ENCODE results near the gene SIGLEC9.

Gene SIGLEC9

DNA sequence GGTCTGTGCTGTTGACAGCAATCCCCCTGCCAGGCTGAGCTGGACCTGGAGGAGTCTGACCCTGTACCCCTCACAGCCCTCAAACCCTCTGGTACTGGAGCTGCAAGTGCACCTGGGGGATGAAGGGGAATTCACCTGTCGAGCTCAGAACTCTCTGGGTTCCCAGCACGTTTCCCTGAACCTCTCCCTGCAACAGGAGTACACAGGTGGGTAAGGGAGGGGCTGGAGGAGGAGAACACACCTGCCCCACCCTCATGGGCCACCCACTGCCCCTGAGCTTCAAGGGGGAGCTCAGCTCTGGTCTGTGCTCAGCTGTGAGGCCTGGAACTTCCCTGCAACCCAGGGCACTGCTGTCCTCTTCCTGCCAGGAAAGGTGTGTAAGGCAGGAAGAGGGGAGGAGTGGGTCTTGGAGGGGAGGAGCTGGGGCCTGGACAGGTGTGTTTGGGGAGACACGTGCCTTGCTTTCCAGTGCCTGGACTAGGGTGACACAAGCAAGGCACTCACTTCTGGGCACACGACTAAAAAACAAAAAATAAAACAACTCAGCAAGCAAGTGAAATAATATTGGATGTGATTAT lies 21.3 kb downstream of the SIGLEC9 start:
- DNase-seq = no peak

DNA sequence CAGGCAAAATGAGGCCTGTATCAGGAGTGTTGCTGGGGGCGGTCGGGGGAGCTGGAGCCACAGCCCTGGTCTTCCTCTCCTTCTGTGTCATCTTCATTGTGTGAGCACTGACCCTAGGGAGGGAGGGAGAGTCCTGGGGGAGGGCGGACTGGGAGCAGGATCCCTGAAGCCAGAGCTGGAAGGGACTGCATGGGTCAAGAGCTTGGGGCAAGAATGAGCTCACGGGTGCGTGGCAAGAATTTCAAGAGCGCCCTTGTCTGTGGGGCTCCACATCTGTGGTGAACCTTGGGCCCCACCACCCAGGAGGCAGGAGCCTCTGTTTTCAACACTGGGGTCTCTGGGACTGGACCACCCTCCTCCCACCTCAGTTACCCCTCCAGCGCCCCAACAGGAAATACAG lies 22.0 kb downstream of the SIGLEC9 start:
- DNase-seq = no peak

DNA sequence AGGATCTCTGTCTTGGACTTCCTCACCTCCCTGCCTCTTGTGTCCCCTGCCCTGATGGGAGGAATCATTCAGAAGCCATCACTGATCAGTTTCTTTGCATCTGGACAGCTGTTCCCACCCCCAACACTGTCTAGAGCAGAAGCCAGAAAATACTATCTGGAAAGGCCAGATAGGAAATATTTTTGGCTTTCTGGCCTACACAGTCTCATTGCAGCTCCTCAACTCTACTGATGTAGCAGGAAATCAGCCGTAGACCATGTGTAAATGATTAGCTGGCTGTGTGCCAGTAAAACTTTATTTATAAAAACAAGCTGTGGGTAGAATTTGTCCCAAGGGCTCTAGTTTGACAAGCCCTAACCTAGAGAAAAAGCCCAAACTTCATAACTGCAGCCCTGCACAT lies 23.0 kb downstream of the SIGLEC9 start:
- DNase-seq = no peak

DNA sequence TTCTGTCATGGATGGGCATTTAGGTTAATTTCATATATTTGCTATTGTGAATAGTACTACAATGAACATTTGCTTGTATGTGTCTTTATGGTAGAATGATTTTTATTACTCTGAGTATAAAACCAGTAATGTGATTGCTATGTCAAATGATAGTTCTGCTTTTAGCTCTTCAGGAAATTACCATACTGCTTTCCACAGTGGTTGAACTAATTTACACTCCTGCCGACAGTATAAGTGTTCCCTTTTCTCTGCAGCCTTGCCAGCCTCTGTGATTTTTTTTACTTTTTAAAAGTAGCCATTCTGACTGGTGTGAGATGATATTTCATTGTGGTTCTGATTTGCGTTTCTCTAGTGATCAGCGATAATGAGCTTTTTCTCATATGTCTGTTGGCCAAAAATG lies 23.9 kb downstream of the SIGLEC9 start:
- DNase-seq = no peak

DNA sequence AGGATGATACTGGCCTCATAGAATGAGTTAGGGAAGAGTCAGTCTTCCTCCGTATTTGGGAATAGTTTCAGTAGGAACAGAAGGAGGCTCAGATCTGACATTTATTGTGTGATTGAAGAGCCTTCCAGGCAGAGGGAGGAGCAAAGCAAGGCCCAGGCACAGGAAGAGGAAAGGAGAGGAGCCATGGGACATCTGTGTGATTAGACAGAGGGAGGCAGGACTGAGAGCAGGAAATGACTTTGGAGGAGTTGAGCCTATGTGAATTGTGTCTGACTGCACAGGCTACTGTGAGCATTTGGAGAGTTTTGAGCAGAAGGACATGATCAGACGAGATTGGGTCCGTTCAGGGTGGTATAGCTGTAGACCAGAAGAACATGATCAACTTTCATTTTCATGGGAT lies 25.9 kb downstream of the SIGLEC9 start:
- DNase-seq = no peak

DNA sequence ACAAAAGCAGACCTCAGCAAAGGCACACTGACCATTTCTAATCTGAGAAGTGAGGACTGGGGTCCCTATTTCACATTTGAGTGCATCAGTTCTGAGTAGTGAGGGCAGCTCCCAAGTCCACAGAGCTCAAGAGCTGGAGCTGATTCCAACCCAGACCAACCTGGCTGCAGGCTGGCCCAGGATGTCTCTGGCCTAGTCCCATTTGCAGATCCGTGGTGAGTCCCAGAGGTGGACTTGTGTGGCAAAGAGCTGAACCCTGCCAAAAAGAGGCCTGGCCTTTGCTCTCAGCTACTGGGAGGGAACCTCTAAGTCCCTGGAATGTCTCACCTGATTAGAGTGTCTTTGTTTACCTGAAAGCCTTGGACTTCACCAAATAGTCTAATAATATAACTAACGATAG lies 32.0 kb downstream of the SIGLEC9 start:
- DNase-seq = no peak

DNA sequence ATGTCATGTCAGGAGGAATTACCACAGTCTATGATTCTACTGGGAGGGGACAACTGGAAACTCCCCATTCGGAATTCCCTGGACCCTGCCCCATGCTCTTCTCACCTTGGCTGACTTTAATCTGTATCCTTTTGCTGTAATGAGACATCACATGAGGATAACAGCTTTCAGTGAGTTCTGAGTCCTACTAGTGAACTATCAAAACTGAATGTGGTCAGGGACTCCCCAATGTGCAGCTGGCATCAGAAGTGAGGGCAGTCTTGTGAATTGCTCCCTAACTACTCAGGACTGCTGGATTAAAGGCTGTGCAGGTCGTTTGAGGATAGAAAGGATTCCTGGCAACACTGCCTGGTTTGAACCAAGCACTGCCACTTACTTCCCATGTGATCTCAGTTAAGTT lies 32.6 kb downstream of the SIGLEC9 start:
- no peak for DNase-seq

DNA sequence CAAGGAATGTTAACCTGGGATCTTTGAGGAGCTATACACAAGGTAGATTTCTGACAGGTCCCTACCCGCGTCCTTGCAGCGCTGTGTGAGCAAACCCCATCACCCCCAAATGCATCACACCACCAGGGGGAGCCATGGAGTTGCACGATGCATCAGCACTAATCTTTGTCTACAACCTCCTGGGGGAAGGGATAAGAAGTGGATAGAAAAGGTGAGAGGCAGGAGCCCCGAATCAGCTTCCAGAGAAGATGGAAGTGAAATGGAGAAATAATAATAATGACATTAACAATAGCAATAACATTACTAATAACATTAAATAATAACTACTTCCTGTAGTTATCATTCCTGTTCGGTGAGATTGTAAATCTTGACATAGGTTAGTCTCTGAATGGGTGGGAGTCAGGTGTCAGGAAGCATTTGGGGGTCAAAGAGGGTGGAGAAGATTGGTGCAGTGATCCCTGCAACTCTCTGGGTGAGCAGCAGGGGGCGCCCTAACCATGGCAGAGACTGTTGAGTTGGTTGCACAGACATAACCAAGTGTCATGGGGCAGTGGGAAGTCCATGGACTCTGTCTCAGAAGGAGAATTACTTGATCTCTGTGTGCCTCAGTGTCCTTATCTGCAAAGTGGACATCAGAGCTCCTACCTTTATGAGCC lies 33.9 kb downstream of the SIGLEC9 start:
- peak in 4 of 5 donors; percentile 40 to 73 (median 59) for DNase-seq

DNA sequence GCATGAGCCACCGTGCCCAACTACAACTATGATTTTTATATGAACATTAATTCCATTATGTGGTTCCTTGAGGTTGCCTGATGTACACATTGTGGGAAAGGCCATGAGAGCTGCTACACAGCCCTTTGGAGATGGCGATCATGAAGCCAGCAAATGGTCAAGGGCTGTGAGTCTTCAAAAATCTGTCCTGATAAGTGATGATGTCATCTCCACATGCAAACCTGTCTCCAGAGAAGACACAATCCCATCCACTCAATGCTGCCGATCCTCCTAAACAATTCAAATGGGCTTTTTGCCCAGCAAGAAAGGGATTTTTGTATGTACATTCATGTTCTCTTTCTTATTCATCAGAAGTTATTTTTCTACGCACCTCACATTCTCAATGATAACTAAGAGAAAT lies 35.0 kb downstream of the SIGLEC9 start:
- DNase-seq = no peak

DNA sequence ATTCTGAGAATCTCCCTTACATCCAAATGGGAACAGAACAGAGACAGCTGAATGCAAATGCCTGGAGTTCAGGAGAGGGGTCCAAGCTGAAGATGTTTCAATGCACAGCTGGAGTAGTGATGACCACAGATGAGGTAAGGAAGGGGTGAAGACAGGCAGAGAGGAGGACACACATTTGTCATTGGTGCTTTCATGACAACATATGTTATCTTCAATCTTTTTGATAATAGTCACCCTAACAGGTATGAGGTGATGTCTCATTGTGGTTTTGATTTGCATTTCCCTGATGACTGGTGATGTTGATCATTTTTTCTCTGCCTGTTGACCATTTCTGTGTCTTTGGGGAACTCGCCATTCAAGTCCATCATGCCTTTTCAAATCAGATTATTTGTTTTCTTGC lies 36.6 kb downstream of the SIGLEC9 start:
- no peak for DNase-seq

DNA sequence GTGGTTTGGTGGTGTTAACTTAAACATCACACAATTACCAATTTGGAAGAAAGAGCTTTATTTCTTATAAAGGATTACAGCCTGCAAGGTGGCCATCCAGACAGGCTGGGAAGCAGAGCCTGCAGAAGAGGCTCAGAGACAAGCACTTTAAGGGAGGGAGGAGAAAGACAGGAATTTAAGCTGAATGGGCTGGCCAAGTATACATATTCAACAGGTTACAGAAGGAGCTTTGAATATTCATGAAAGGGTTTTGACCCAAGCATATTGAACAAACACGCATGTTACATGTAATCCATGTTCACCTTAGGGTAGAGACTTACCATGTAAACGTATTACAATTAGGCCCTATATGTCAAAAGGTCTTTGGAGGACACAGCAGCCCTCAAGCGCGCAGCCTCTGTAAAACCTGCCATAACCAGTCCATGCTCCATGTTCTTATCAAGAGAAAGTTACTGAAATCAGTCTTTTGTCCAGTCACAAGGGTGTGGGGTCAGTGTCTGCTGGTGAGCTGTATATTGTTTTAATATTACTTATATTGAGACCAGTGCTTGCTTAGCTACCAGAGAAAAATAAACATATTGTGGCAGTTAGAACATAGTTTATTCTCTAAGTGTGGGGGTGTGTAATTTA lies 37.3 kb downstream of the SIGLEC9 start:
- DNase-seq = no peak

DNA sequence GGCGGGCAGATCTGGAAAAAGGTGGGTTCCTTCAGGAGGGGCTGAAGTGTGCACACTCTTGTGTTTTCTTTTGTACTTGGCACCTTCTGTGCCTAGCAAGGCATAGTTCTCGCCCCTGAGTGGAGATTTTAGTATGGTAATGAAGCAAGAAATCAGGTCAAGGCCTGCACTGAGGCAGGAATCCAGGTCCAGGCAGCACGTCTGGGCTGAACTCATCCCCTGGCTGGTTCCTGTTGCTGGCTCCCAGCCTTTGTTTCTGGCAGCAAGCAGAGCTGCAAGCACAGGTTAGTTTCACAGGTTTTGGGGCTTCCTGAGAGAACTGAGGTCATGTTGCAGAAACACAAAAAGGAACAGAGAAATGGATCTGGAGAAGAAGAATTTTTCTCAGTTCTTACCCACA lies 38.6 kb downstream of the SIGLEC9 start:
- DNase-seq = no peak

DNA sequence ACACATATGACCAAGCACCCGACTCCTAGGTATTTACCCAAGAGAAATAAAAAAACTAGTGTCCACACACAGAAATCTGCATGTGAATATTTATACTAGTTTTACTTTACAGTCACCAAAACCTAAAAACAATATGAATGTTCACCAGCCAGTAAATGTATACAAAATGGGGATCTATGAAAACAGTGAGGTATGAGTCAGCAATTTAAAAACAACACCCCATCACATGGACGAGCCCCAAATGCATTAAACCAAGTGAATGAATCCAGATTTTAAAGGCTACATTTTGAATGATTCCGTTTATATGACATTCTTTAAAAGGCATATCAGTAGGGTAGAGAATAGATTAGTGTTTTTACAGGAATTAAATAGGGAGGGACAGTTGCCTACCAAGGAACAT lies 39.5 kb downstream of the SIGLEC9 start:
- DNase-seq = no peak

DNA sequence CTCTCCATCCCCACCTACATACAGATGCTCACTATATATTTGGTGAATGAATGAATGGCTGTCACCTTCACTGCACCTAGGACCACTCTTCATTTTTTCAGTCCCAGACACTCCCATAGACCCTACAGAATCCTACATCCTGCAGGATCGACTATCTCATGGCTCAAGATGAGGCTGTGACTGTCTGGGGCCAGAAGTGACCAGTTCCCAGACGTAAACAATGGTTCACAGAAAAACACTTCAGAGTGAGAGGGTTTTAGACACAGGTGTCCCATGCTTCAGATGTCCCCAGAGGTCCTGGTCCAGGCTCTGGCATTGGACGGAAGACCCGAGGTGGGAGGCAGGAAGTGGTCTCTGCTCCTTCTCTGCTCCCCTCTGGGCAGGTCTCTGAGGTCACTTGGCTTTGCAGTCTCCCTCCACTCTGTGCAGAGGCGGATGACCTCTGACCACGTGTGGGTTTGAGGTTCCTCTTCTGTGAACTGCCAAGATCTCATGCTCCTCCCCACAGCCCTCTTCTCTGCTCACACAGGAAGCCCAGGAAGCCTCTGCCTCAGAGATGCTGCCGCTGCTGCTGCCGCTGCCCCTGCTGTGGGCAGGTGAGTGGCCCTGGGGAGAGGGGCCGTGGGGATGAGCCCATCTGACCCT lies 42.3 kb downstream of the SIGLEC9 start:
- peak in 1 of 5 donors; percentile 59 for DNase-seq

DNA sequence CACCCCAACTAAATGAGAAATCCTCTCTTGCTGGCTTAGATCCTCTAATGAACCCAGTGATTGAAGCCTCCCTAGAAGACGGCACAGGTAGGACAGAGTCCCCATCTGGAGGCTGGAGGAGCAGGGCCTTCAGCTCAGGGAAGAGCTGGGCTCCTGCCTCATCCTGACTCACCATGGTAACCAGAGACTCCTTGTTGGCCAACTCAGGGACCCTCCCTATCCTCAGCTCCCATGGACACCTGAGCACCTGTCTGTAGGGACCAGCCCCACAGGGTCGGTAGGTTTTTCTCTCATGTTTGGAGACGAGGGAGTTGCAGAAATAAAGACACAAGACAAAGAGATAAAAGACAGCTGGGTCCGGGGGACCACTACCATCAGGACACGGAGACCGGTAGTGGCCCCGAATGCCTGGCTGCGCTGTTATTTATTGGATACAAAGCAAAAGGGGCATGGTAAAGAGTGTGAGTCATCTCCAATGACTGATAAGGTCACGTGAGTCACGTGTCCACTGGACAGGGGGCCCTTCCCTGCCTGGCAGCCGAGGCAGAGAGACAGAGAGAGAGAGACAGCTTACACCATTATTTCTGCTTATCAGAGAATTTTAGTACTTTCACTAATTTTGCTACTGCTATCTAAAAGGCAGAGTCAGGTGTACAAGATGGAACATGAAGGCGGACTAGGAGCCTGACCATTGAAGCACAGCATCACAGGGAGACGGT lies 44.0 kb downstream of the SIGLEC9 start:
- DNase-seq = no peak

DNA sequence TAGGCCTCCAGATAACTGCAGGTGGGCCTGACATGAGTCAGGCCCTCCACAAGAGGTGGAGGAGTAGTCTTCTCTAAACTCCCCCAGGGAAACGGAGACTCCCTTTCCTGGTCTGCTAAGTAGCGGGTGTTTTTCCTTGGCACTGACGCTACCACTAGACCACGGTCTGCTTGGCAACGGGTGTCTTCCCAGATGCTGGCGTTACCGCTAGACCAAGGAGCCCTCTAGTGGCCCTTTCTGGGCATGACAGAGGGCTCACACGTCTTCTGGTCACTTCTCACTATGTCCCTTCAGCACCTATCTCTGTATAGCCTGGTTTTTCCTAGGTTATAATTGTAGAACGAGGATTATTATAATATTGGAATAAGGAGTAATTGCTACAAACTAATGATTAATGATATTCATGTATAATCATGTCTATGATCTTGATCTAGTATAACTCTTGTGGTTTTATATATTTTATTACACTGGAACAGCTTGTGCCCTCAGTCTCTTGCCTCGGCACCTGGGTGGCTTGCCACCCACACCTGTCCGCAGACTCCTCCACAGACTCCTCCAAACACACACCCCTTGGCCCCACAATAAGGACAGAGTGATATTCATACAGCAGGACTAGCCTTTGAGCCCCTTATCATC lies 44.7 kb downstream of the SIGLEC9 start:
- DNase-seq = peak in 4 of 5 donors; percentile 33 to 57 (median 42)

DNA sequence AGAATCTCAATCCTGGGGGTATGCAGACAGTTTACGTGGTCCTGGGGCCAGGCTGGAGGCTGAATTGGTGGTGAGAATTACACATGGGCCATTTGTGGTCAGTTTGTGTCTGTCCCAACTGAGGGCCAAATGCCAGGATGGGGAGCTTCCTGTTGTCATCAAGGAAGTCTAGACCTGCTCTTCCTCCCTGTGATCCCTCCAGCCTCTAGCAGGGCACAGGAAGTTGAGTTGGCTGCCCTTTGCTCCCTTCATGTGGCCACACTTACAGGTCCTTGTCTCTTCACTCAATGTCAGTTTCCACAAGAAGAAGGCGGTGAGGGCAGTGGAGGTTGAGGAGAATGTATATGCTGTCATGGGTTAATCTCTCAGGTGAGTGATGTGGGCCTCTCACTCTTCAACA lies 47.5 kb downstream of the SIGLEC9 start:
- DNase-seq = no peak

DNA sequence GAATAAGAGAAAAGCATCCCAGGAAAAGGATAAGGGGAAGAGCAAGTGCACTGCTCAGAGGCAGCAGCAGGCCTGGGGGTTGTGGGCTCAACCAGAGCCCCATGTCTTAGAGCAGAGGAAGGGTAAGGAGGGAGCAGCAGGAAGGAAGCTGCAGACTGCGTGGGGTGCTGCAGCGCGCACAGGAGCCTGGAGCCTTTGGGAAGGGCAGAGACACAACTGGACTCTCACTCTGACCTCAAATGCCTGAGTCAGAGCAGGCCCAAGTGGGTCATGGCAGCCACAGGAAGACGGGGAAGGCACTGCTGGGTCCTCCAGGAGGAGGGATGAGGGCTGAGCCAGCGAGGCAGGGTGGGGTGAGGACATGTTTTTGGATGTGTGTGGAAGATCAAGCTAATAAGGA lies 49.0 kb downstream of the SIGLEC9 start:
- no peak for DNase-seq

DNA sequence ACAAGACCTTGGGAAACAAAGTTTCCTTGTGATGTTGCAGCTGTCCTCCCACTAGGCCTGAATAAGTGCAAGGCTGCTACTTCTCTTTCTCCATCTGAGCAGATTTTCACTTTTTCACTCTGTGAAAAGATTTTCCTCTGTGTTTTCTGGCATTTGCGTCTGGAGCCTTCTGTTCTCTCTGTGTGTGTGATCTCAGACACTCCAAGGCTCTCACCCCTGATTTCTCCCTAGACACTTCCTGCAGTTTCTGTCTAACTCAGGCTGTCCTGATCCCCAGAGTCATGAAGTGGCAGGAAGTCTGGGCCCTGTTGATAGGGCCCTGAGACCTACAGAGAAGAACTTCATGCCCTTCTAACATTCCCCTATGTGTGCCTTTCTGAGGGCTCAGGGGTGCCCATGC lies 54.5 kb downstream of the SIGLEC9 start:
- DNase-seq = no peak
